Fibroblast of lung (primary cell): ENCODE data around the gene TNFRSF19. TPM values are rescaled to one million over a fixed set of nuclear protein-coding genes. Genes with fewer than 3 reads are reported as not detected.

ENCODE experiments used
- DNase-seq, 2 donors: peaks; one replicate each; pipeline versions ENCODE4 v3.0.0 to v3.0.0-alpha.2; 2010; ENCODE audit warnings: low read depth in 2 of 2
- H2AFZ ChIP-seq: 2 replicates; pipeline ENCODE4 v1.5.1; 2012; ENCODE audit warnings: low read length, control low read depth, inconsistent platforms
- H3K27ac ChIP-seq: 2 replicates; pipeline ENCODE4 v1.5.1; 2011; ENCODE audit warnings: low read length, control low read depth; ENCODE audit not compliant: insufficient read depth
- H3K27me3 ChIP-seq: 2 replicates; pipeline ENCODE4 v1.5.1; 2011; ENCODE audit warnings: mild to moderate bottlenecking, low read length; ENCODE audit not compliant: control insufficient read depth, insufficient read depth
- H3K36me3 ChIP-seq: 2 replicates; pipeline ENCODE4 v1.5.1; 2011; ENCODE audit warnings: low read length; ENCODE audit not compliant: control insufficient read depth, insufficient read depth
- H3K4me1 ChIP-seq: 2 replicates; pipeline ENCODE4 v1.5.1; 2011; ENCODE audit warnings: low read length; ENCODE audit not compliant: control insufficient read depth, insufficient read depth; ENCODE audit errors: extremely low read depth
- H3K4me2 ChIP-seq: 2 replicates; pipeline ENCODE4 v1.5.1; 2011; ENCODE audit warnings: low read length, control low read depth; ENCODE audit not compliant: insufficient read depth; ENCODE audit errors: extremely low read depth
- H3K4me3 ChIP-seq, 4 experiments: fragments of 200-600 bp in 1 of 4; sonication (generic) in 1 of 4; replicated peaks in 1 of 4; 2 replicates each; pipeline ENCODE4 v1.5.1; 2011 to 2016; ENCODE audit warnings: low read length in 4 of 4, low read depth in 3 of 4, mild to moderate bottlenecking in 3 of 4, control low read depth in 2 of 4, inconsistent platforms in 1 of 4, mixed read lengths in 1 of 4; ENCODE audit not compliant: insufficient read depth in 1 of 4; ENCODE audit errors: control extremely low read depth in 1 of 4
- H3K79me2 ChIP-seq: 2 replicates; pipeline ENCODE4 v1.5.1; 2012; ENCODE audit warnings: mild to moderate bottlenecking, low read length, inconsistent platforms; ENCODE audit not compliant: control insufficient read depth, insufficient read depth
- H3K9ac ChIP-seq: 2 replicates; pipeline ENCODE4 v1.5.1; 2011; ENCODE audit warnings: mild to moderate bottlenecking, low read length, control low read depth; ENCODE audit not compliant: insufficient read depth
- H3K9me3 ChIP-seq: 2 replicates; pipeline ENCODE4 v1.5.1; 2012; ENCODE audit warnings: low read depth, low read length; ENCODE audit not compliant: control insufficient read depth, insufficient read depth
- H4K20me1 ChIP-seq: 2 replicates; pipeline ENCODE4 v1.5.1; 2011; ENCODE audit warnings: low read length; ENCODE audit not compliant: control insufficient read depth, insufficient read depth; ENCODE audit errors: extremely low read depth
- EZH2 ChIP-seq: IDR thresholded peaks from 2 replicates; pipeline ENCODE4 v1.5.1; 2012; ENCODE audit warnings: low read length, control low read depth, mild to moderate bottlenecking; ENCODE audit errors: missing control alignments
- polyA plus RNA-seq, 2 donors: library from polyadenylated mRNA; depleted of rRNA in 1 of 2; stranded (reverse) in 1 of 2; unstranded in 1 of 2; fragments of >200 nt; gene quantifications; 2 replicates each; pipeline ENCODE4 v1.2.1, GENCODE V29; 2011 to 2012; ENCODE audit warnings: missing spikeins in 1 of 2
- total RNA-seq: library from RNA; depleted of rRNA; stranded (reverse); fragments of >200 nt; gene quantifications from 2 replicates; pipeline ENCODE4 v1.2.1, GENCODE V29; 2014
- TF ChIP-seq, protein P1 (sequence below), 2 donors: IDR thresholded peaks in 1 of 2; conservative IDR thresholded peaks in 1 of 2; 1 replicate in 1 of 2; 2 replicates in 1 of 2; pipeline ENCODE4 v1.5.1; 2011 to 2012; ENCODE audit warnings: low read length in 2 of 2, control low read depth in 1 of 2, inconsistent platforms in 1 of 2, low read depth in 1 of 2, mild to moderate bottlenecking in 1 of 2

TNFRSF19 gene
- total and polyA plus RNA-seq, 2 donors (not counting 1 experiment from before 2014, with no cell fraction given), result 260 to 330 TPM

DNA sequence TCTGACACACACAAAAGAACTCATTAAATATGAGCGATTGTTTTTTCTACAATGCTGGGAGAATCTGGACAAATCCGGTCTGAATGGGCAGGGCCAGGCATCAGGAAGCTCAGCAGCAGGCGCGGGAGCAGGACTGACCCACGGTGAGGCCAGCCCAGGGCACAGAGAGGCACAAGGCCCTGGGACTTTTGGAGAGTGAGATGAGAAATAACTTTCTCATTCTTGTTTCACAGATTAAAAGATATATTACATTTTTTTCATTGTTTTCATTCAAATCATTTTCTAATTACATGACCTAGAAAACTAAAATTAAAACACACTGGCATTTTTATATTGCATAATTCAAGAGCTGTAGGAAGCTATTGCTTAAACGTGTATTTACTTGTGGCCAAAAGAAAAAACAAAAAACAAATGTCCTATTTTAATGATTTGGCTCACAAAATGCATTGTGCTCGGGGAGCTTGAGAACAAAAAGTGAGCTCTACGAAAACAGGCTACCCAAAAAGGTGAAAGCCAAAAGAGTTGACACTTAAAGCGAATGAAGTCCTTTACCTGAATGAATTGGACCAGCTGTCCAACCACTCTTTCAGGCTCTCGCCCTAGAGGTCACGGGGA, 133.1 kb downstream of the TNFRSF19 start:
- Histone ChIP-seq H3K36me3 (no peaks in the 10 kb centered on the region), H3K4me1 (peaks cover 17% of the 10 kb centered on the region), H3K9me3 (no peaks in the 10 kb centered on the region), H2AFZ (no peak overlapping the region), H3K79me2 (no peaks in the 10 kb centered on the region), H3K4me3 (no peak overlapping the region), H3K27ac (no peak overlapping the region), H3K9ac (no peak overlapping the region), H4K20me1 (no peaks in the 10 kb centered on the region), H3K4me2 (no peak overlapping the region), H3K27me3 (no peaks in the 10 kb centered on the region)
- TF ChIP-seq, protein P1, sequence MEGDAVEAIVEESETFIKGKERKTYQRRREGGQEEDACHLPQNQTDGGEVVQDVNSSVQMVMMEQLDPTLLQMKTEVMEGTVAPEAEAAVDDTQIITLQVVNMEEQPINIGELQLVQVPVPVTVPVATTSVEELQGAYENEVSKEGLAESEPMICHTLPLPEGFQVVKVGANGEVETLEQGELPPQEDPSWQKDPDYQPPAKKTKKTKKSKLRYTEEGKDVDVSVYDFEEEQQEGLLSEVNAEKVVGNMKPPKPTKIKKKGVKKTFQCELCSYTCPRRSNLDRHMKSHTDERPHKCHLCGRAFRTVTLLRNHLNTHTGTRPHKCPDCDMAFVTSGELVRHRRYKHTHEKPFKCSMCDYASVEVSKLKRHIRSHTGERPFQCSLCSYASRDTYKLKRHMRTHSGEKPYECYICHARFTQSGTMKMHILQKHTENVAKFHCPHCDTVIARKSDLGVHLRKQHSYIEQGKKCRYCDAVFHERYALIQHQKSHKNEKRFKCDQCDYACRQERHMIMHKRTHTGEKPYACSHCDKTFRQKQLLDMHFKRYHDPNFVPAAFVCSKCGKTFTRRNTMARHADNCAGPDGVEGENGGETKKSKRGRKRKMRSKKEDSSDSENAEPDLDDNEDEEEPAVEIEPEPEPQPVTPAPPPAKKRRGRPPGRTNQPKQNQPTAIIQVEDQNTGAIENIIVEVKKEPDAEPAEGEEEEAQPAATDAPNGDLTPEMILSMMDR (conservative IDR thresholded peaks at IDR 0.05 in 1 of 2, IDR thresholded peaks at IDR 0.05 in 1 of 2; ENCODE audit: low read depth in 1 of 2, low read length in 2 of 2), result no peak
- no peak for TF ChIP-seq EZH2
- DNase-seq, result no peak

DNA sequence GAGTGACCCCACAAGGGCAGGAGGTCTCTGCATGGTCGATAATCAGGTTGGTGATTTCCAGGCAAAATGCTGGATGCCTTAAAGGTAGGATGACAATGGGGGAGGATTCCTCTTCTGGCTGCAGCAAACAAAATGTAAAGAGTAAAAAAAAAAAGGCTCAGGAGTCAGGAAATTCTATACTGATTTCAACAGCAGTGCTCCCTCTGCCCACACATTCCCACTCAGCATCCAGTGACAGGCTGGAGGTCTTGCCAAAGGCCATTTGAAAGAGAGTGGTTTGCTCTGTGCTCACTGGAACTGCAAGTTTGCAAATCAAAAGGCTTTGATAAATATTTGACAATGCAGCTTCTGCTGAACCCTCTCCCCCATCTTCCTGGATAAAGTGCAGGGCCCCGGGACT, 135.4 kb downstream of the TNFRSF19 start:
- H4K20me1 ChIP-seq, result no peaks in the 10 kb centered on the region
- H3K9me3 ChIP-seq, result no peaks in the 10 kb centered on the region
- no peaks in the 10 kb centered on the region for H3K79me2 ChIP-seq
- no peaks in the 10 kb centered on the region for H3K27me3 ChIP-seq
- no peak overlapping the region for H2AFZ ChIP-seq
- H3K4me3 ChIP-seq, result no peak overlapping the region
- peak; percentile 39 to 79 for DNase-seq
- H3K27ac ChIP-seq, result no peak overlapping the region
- no peak overlapping the region for H3K9ac ChIP-seq
- H3K4me1 ChIP-seq, result peaks cover 17% of the 10 kb centered on the region
- peak overlapping the region; percentile 20 for H3K4me2 ChIP-seq
- TF ChIP-seq, protein P1 (conservative IDR thresholded peaks at IDR 0.05 in 1 of 2, IDR thresholded peaks at IDR 0.05 in 1 of 2; ENCODE audit: low read depth in 1 of 2, low read length in 2 of 2), result no peak
- TF ChIP-seq EZH2, result no peak
- H3K36me3 ChIP-seq, result no peaks in the 10 kb centered on the region

DNA sequence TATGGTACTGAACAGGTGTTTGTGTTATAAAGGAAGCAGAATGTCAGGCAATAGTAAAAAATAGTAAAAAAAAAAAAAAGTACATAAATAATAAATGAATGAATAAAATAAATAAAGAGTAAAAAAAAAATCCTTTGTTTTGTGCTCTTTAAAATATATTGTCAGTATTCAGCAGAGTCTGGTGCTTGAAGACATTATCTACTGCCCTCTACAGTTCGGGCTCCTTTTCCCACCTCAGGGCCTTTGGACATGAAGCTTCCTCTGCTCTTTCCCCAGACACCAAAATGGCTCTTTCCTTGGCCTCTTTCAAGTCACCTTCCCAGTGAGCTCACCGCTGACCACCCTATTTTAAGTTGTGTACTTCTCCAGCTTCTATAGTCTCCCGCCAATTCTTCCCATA, 137.5 kb downstream of the TNFRSF19 start:
- Histone ChIP-seq H3K9ac (no peak overlapping the region), H3K79me2 (no peaks in the 10 kb centered on the region), H3K27me3 (no peaks in the 10 kb centered on the region), H3K9me3 (no peaks in the 10 kb centered on the region), H3K4me1 (peaks cover 6% of the 10 kb centered on the region), H3K4me3 (no peak overlapping the region), H3K4me2 (no peak overlapping the region), H4K20me1 (no peaks in the 10 kb centered on the region), H2AFZ (no peak overlapping the region), H3K27ac (no peak overlapping the region), H3K36me3 (no peaks in the 10 kb centered on the region)
- peak in 1 of 2 donors; percentile 52 for DNase-seq
- TF ChIP-seq, protein P1 (conservative IDR thresholded peaks at IDR 0.05 in 1 of 2, IDR thresholded peaks at IDR 0.05 in 1 of 2; ENCODE audit: low read depth in 1 of 2, low read length in 2 of 2), result peak; percentile 38 to 44
- no peak for TF ChIP-seq EZH2
